SK-N-DZ (cell line): ENCODE results near the gene WFIKKN2.

Source experiments
- DNase-seq: peaks from one replicate; pipeline ENCODE4 v3.0.0-alpha.2; 2015; ENCODE audit warnings: low spot score

WFIKKN2 gene

GRCh38 chr17:50808413-50808812 is 27.0 kb upstream of the WFIKKN2 start:
- no peak for DNase-seq

DNA sequence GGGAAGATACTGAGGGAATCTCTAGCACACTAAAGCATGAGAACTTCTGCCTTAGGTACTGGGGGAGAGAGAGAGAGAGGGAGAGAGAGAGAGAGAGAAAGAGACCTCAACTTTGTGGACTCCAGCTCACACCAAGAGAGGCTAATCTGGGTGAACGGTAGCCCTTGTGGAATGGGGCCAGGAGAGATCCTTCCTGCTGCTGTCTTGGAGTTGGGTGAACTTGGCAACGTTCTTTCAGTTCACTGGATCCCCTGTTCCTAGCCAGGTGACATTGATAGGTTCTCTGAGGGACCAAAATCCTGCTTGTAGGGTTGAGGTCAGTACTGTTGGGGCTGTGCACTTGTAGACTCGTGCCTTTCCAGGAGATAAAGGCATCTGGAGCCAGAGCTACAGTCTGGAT is 26.5 kb upstream of the WFIKKN2 start:
- DNase-seq, result no peak

- DNase-seq, result no peak
Measured at GRCh38 chr17:50813583-50813982, 21.8 kb upstream of the WFIKKN2 start.

GRCh38 chr17:50815400-50815799 is 20.0 kb upstream of the WFIKKN2 start:
- DNase-seq, result no peak

DNA sequence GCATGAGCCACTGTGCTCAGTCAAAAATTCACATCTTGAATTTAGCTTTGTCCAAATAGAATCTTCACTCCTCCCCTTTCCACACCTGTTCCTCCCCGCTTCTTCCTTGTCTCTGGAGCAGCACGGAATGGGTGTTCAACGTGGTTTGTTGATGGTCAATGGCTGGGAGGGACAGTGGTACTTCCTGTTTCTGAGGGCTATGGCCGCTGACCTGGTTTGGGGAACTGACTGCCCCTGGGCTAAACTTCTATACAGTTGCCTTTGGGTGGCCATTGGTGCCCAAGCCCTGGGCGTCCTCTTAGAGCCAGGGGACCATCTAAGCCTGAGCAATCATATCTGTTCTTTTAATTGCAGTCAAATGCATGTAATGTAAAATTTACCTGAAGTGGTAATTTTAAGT is 19.1 kb upstream of the WFIKKN2 start:
- no peak for DNase-seq

DNA sequence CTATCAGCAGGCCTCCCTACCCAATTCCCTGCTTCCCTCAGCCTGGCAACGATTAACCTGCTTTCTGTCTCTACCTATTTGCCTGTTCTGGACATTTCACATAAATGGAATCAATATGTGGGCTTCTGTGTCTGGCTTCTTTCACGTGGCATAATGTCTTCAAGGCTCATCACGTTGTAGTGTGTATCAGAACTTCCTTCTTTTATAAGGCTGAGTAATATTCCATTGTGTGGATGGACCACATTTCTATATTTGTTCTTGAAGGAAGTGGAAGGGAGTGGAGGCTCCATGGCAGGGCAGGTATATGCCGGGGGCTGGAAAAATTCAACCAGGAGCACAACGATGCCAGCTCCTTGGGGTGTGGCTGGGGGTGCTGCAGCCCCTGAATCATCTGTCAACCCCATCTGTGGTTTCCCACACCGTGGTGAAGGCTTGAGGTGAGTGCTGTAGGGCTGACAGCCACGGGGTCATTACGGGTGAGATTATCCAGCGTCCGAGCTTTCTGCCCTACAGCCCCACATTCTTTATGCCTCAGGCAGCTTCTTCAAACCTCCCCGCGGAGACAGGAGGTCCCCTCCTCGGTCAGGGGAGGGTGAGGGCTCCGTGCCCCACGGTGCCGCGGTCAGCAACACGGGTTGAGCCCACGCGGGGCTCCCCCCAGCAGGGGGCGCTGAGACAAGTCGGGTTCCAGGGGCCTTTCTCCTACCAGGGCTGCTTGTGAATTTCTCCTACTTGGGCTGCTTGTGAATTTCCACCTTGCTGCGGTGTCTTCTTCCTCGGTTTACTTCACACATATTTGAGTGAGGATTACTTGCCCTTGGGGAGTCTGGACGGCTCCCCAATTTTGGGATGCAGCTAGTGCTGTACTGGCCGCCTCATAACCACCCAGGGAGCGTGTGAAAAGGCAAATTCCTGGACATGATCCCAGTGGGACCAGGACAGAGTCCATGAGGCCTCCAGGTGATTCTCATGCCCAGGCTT is 18.3 kb upstream of the WFIKKN2 start:
- peak; percentile 51 for DNase-seq

- no peak for DNase-seq
Measured at GRCh38 chr17:50817838-50818237, 17.5 kb upstream of the WFIKKN2 start.

GRCh38 chr17:50818261-50818660 is 17.1 kb upstream of the WFIKKN2 start:
- DNase-seq, result no peak

DNA sequence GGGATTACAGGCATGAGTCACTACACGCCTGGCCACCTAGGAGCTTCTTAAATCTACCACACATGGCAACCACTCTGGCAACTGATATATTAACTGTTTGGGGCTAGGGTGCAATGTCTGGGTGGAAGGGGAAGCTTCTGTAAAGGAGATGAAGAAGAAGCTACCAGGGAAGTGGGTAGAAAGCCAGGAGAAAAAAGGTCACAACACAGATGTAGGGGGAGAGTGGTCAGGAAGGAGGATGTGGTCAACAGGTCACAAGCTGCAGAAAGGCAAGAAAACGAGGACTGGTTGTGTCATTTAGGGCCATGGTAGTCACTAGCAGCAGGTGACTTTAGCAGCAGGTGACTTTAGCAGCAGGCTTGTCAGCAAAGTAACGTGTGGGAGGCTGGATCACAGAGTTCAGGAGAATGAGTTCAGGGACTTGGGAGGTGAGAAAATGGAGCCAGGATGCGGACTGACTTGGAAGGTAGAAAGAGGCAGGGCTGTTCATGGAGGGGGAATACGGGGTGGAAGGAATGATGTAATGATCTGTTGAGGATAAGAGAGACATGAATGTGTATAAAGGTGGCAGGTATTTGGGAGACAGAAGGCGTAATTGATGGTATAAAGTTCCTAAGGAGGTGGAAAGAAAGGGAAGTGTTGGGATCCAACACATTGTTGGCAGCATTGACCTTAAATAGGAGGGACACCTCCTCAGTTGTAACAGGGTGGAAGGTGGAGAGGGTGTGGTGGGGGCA is 16.3 kb upstream of the WFIKKN2 start:
- DNase-seq, result no peak

DNA sequence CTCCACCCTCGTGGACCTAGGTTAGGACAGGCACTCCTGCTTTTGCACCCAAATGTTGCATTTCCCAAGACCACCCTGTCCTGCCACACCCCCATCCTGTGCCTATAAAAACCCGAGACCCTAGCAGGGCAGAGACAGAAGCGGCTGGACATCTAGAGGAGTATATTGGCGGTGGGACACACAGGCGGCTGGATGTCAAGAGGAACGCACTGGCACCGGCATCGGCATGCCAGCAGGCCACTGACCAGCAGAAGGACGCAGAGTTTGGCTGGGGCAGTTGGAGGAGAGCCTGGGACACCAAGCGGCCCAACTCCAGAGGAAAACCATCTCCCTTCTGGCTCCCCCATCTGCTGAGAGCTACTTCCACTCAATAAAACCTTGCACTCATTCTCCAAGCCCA is 14.7 kb upstream of the WFIKKN2 start:
- no peak for DNase-seq

- DNase-seq, result no peak
Measured at GRCh38 chr17:50822550-50822949, 12.8 kb upstream of the WFIKKN2 start.

DNA sequence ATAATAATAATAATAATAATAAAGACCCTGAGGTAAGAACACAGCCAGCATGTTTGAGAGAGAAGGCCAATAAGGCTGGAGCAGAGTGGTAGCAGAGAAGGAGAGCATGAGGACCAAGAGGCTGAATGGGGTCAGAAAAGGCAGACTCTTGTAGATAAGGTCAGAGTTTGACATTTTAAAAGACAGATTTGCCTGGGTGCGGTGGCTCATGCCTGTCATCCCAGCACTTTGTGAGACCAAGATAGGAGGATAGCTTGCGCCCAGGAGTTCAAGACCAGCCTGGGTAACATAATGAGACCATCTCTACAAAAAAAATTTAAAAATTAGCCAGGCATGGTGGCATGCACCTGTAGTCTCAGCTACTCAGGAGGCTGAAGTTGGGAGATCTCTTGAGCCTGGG is 11.0 kb upstream of the WFIKKN2 start:
- no peak for DNase-seq

DNA sequence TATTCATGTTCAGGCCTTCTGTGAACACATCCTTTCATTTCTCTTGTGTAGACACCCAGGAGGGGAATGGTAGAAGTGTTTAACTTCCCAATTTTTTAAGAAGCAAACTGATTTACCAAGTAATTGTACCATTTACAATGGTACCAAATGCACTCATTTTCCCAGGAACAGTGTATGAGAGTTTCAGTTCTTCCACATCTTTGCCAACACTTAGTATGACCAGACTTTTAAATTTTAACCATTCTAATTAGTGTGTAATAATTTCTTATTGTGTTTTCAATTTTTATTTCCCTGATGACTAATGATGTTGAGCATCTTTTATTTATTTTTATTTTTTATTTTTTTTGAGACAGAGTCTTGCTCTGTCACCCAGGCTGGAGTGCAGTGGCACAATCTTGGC is 10.2 kb upstream of the WFIKKN2 start:
- no peak for DNase-seq

GRCh38 chr17:50828508-50829170 is 6.7 kb upstream of the WFIKKN2 start:
- DNase-seq, result no peak

GRCh38 chr17:50829332-50829731 is 6.1 kb upstream of the WFIKKN2 start:
- DNase-seq, result no peak

DNA sequence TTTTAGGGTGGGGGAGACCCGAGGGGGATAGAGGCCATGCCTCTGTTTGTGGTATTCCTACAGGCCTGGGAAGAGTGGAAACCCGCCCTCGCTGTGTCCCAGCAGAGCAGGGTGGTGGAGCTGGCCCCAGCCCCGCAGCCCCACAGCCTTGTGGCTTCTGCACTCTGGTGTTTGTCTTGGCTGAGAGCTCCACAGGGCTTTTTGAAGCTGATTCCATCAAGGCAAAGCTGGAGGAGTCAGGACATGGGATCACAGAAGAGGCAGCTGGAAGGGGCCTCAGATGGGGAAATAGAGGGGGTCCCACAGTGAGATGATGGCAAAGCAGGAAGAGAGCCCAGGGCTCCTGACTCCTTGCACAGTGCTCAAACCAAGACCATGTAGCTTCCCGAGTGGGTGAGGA is 5.0 kb upstream of the WFIKKN2 start:
- DNase-seq, result no peak

DNA sequence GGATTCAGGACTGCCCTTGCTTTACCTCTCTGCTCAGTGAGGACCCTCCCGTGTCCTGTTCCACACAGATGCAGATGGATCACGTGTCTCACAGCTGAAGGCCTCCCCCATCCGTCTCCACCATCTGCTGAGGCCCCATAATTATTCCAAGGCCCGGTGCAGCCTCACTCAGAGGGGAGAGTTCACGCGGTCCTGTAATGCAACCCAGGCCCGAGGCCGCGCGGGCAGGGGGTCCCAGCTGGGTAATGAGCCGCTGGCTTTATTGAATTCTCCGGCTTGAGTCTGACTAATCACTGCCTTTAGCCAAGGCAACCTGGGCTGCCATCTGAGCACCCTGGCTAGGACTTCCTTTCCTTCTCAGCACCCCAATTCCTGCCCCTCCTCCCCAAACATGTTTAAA is 4.4 kb upstream of the WFIKKN2 start:
- DNase-seq, result peak; percentile 93

DNA sequence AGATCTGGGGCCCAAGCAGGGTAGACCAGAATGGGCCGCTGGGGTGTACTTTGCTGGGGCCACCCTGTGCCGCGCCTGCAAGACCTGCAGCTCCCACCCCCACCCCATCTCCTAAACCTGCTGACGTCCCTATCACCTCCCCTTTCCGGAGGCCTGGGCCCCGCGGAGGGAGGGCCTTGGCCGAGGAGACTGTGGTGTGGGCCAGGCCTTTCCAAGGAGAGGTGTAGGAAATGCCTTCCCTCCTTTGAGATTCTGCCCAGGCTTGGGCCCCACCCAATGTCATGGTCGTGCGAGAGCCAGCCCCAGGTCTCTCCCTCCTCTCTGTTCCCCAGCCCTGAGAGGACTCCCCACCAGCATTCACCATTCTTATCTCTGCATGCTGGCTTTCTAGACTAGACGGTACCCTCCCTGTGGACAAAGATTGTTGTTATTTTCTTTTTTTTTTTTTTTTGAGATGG is 3.9 kb upstream of the WFIKKN2 start:
- no peak for DNase-seq

DNA sequence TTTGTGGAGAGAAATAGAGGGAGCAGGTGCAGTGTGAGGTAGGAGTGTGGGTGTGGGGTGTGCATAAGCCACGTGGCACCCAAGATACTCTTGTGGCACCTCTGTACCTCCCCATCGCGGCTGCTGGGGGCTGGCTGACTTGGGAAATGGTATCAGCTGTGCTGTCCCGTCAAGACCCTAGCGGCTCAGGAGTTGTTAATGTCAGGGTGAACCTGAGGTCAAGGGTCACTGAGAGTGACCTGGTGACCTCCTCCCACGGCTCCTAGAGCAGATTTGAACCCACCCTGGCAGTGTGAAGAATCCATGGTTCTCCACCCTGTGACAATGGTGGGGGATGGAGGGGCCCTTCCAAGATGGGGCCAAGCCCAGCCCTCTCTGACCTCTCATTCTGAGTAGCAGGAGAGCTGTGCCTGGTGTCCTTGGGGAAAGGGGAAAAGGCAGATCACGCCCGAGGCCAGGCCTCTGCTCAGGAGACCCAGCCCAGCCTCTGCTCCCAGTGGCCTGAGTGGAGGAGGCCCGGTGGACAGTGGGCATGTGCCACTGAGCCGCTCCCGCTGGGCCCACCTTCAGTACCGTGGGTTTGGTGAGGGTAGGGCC is 3.0 kb upstream of the WFIKKN2 start:
- DNase-seq, result no peak

DNA sequence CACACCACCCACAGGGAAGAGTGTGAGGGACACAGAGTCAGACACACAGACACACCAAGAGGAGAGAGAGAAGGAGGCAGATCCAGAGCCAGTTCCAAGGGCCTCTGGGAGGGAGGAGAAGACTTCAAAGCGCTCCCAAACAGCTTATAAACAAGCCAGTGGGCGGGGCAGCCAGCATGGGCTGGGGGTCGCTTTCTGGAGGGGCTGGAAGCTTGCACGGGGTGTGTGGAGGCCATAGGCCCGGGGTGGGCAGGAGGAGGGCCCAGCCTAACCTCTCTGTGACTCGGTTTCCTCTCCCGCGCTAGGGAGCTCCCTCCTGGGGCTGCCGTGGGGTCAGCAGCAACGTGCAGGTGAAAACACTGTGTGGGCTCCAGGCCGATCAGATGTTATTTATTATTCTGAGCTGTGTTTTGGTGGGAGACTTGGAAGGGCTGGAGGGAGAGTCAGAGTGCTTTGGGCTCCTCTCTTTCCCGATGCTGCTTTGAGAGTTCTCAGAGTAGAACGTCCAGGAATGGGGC is 2.5 kb upstream of the WFIKKN2 start:
- DNase-seq, result peak; percentile 51
